Measurements from ENCODE around the gene SRC. TPM values are rescaled to one million over a fixed set of nuclear protein-coding genes. Genes with fewer than 3 reads are reported as not detected.

Gene SRC
- total RNA-seq, 1 donor from 2014 or later: 48.6 TPM

DNA sequence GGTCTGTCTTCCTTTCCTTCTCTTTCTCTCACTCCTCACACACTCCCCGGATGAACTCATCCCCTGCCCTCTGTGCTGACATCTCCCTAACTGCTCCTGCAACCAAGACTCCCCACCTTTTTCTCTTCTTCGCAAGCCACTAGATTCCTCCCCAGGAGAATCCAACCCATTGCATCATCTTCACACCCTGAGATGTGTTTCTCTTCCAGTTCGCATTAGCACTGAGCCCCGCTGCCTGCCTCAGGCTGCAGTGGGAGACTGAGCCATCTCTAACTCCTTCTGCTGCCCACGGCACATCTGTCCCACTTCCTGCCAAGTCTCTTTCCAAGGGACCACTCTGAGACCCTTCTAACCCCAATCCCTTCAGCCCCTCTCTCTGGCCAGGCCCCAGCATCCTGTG lies 107.9 kb downstream of the SRC start:
- no peak for DNase-seq (ENCODE audit: extremely low spot score in 2 of 2)
- TF ChIP-seq, protein P1, sequence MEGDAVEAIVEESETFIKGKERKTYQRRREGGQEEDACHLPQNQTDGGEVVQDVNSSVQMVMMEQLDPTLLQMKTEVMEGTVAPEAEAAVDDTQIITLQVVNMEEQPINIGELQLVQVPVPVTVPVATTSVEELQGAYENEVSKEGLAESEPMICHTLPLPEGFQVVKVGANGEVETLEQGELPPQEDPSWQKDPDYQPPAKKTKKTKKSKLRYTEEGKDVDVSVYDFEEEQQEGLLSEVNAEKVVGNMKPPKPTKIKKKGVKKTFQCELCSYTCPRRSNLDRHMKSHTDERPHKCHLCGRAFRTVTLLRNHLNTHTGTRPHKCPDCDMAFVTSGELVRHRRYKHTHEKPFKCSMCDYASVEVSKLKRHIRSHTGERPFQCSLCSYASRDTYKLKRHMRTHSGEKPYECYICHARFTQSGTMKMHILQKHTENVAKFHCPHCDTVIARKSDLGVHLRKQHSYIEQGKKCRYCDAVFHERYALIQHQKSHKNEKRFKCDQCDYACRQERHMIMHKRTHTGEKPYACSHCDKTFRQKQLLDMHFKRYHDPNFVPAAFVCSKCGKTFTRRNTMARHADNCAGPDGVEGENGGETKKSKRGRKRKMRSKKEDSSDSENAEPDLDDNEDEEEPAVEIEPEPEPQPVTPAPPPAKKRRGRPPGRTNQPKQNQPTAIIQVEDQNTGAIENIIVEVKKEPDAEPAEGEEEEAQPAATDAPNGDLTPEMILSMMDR (IDR thresholded peaks at IDR 0.05): no peak
- TF ChIP-seq POLR2A (IDR thresholded peaks at IDR 0.05): no peak
- TF ChIP-seq POLR2AphosphoS5 (IDR thresholded peaks at IDR 0.05; ENCODE audit: insufficient read depth in 1 of 2, low read depth in 1 of 2): no peak

DNA sequence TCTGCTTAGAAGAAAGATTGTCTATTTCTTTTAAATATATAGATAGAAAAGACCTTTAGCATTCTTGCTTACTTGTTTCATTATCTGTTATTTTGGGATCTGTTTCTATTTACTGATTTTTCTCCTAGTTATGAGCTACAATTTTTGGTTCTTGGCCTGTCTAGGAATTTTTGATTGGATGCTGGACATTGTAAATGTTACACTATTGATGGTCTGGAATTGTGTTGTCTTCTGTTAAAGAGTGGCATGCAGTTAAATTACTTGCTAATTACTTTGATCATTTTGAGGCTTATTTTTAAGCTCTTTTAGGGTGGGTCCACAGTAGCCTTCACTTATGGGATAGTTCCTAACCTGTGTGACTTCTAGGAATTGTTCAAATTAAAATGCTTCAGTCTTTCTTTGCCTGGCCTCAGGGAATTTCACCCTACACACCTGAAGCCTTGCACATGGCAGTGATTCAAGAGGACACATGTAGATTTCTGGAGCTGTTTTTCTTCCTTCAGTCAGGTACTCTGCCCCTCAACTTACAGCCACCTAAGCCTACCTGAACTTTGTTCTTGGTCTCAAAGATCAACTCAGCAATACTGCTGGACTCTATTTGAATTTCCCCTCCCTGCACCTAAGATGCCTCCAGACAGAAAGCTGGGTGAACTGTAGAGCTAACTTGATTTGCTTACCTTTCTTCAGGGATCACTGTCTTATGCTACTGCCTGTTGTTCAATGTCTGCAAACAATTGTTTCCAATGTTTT lies 108.9 kb downstream of the SRC start:
- TF ChIP-seq POLR2A (IDR thresholded peaks at IDR 0.05): no peak
- TF ChIP-seq, protein P1 (IDR thresholded peaks at IDR 0.05): no peak
- TF ChIP-seq POLR2AphosphoS5 (IDR thresholded peaks at IDR 0.05; ENCODE audit: insufficient read depth in 1 of 2, low read depth in 1 of 2): no peak

More for the DNA sequence above, 107.9 kb downstream of the SRC start:
- H3K36me3 ChIP-seq: no peaks in the 10 kb centered on the region
- H3K4me1 ChIP-seq: no peaks in the 10 kb centered on the region
- H3K4me3 ChIP-seq: no peak overlapping the region
- intact Hi-C loops (cut with DNase I): no loop called here
- no peak overlapping the region for H3K27ac ChIP-seq
- H3K27me3 ChIP-seq: no peaks in the 10 kb centered on the region
- H3K9me3 ChIP-seq: peaks cover 13% of the 10 kb centered on the region

More for the DNA sequence above, 108.9 kb downstream of the SRC start:
- H3K27ac ChIP-seq: no peak overlapping the region
- peaks cover 13% of the 10 kb centered on the region for H3K9me3 ChIP-seq
- no peak overlapping the region for H3K4me3 ChIP-seq
- DNase-seq (ENCODE audit: extremely low spot score in 2 of 2): no peak
- H3K4me1 ChIP-seq: no peaks in the 10 kb centered on the region
- intact Hi-C loops (cut with DNase I): no loop called here
- H3K27me3 ChIP-seq: no peaks in the 10 kb centered on the region
- H3K36me3 ChIP-seq: no peaks in the 10 kb centered on the region

Other genes with a start within 250 kb of the SRC start
- gene RPN2, start 166.8 kb upstream of the SRC start, total RNA-seq: 103 TPM
- gene MROH8, start 166.6 kb upstream of the SRC start, total RNA-seq: 1.5 TPM
- not detected for gene GHRH, start 84.3 kb upstream of the SRC start, total RNA-seq
- gene MANBAL, start 56.5 kb upstream of the SRC start, total RNA-seq: 54.3 TPM
- 8.3 TPM for gene NNAT, start 175.1 kb downstream of the SRC start, total RNA-seq
- gene BLCAP, start 181.7 kb downstream of the SRC start, total RNA-seq: 81.3 TPM